Embryonic facial prominence (tissue), 1 donor: ENCODE results near the gene CCDC57.

Experiments used
- DNase-seq: peaks from one replicate; pipeline ENCODE4 v3.0.0-alpha.2; 2016; ENCODE audit errors: extremely low spot score

CCDC57 gene

DNA sequence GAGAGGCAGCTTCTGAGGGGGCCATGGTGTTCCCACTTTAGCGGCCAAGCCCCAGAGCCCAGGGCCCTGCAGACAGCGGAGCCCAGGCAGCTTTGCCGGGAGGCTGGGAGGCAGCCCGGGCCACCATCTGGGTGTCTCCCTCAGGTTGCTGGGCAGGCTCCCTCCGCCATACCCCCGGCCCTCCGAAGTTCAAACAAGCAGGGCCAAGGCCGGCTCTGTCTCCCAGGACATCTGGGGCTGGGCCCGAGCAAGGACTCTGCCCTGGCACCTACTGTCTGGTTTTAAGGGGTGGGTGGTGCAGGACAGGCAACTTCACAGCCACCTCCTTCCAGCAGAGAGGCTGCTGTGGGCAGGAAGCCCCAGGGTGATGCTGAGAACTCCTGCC is 149.7 kb downstream of the CCDC57 start:
- DNase-seq = no peak

DNA sequence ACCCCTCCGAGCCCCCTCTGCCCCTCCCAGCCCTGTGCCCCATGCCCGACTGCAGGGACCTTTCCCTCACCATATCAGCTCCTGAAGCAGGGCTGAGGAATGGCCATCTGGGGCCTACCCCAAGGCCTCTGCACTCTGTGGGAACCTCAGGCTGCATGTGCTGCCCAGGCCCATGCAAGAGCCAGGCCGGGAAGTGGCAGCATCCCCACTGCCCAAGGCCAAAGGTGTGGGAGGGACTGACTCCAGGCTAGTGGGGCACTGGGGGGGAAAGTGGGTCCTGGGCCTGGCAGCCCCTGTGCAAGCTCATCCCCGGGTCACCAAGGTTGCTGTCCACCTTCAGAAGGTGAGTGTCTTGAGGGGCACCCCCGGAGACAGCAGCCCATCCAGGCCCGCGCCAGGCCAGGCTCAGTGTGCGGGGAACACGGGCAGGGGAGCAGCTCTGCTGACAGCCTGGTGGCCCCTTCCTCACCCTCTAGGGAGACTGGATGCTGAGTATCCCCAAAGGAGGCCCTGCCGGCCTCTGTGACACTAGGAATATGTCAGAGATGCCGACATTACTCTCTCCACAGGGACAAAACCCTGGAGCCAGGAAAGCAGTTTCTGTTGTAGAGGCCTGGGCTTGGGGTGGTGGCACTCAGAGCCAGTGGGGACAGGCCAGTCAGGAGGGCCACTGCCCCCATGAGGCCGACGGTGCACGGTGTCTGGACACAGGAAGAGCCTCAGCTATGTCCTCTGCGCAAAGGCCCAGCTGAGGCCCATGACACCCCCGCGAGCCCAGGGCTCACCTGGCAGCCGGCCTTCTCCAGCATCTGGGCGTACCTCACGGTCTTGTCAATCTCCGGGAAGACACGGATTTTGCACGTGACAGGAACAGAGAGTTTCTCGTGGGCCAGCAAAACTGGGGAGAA is 150.3 kb downstream of the CCDC57 start:
- DNase-seq = no peak

DNA sequence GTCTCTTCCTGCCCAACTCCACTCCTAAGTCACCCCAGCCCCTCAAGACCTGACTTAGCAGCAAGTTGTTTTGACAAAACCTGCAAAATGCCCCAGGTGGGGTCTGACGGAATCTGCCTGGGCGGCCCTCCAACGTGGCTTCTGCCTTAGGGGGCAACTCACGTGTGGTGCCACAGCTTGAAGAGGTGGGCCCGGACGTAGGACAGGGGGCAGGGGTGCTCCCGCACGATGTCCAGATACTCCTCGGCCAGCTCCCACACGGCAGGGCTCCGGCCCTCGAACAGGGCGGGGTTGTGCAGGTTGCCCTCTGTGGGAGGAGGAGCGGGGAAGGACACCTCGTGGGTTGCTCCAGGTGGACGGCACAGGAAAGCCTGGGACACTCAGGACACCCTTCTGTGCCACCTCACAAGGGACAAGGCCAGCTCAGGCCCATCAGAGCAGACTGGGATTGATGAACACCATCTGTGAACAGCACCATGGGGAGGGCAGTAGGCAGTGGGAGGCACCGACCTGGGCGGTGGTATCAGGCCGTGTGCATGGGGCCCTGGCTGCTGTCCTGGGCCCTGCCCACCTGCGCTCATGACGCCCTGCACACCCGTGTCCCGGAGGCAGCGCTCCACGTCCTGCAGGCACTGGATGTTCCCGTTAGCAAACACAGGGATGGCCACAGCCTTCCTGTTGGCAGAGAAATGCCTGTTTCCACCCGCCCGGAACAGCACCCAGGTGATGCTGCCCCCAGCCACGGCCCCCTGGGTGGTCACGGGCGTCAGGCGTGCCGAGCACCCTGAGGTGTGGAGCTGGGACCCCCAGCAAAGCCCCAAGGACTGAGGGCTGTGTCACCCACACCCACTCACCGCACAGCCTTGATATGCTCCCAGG is 151.4 kb downstream of the CCDC57 start:
- DNase-seq = no peak

- no peak for DNase-seq
These were observed 152.0 kb downstream of the CCDC57 start for GRCh38 chr17:82060614-82061013.

DNA sequence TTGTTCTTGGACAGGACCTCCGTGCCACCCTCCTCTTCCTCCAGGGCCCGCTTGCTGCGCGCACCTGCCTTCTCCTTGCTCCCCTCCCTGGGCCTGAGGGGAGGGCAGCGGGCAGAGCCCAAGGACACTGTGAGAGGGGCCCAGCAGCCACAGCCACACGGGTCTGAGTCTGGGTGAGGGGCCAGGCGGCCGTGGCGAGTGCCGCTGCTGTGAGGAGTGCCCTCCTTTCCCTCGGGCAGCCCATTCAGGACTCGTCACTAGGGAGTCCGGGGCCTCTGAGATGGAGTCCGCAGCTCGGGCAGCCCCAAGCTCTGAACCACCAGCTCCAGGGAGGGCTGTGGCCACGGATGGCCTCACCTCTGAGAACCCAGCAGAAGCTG is 152.7 kb downstream of the CCDC57 start:
- DNase-seq = no peak

DNA sequence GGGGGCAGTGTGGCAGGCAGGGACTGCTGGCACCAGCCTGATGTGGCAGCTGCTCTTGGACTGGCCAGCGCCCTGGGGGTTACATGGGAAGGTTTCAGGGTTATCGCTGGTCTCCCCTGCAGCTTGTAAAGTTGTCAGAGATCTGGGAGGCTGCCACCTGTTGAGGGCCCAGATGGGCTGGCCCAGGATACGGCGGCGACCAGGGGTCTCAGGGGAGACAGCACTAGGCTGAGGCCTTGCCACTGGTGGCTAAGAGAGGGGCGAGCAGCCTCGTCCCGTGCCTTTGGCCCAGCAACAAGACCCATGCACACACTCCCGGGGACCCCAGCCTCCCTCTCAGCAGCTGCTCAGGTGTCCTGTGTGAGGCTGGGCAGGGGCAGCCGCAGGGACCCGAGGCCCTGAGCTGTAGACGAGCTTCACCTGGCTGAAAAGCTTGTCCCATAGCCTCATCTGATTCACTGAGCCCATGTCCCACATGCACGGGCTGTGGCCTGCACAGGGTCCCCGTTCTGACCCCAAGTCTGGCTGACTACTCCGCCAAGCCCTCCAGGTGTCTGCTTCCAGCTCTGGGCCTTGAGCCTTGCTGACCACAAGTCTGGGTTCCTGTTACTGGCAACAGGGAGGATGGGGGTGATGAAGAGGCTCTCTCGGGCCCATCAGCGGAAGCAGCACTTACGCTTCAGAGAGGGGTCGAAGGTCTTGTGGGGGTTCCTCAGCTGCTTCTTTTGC is 153.2 kb downstream of the CCDC57 start:
- no peak for DNase-seq

DNA sequence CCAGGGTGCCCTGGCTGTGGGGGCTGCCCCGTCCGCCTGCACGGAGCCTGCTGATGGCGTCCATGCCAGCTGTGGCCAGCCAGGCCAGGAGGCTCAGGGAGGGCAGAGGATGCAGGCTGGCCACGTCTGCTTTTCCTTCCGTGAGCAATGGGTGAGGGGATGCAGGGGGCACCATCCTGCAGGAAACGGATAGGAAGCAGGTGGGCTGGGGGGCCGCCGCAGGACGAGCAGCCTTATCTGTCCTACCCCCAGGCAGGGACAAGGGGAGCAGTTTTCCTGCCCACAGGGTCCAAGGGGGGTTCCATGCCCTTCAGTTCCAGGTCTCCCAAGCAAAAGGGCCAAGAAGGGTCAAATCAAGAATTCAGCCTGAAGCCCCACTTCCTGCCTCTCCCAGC is 153.8 kb downstream of the CCDC57 start:
- no peak for DNase-seq

DNA sequence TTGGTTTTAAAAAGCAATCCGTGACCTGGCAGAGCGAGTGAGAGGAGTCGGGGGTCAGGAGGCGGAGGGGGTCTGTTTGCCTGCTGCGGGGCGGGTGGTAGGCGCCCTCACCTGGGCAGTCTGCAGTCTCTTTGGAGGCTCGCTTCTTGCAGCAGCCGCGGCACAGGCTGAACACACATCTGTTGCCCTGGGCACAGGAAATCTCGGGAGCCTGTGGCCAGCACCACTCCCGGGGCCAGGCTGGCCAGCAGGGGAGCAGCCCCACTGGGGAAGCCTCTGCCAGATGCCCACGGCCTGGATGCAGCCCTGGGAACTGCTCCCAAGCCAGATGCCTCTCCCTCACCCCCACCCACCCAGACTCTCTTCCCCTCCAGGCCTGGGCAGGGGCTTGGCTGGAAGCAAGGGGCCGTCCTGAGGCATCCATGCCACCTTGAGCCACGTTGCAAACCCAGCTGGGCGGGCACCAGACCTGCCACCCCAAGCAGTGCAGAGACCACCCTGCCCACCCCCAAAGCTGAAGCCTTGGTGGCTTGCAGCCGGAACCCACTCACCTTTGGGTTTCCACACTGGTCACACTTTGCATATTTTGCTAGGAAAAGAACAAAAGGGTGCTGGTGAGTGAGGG is 154.3 kb downstream of the CCDC57 start:
- no peak for DNase-seq

DNA sequence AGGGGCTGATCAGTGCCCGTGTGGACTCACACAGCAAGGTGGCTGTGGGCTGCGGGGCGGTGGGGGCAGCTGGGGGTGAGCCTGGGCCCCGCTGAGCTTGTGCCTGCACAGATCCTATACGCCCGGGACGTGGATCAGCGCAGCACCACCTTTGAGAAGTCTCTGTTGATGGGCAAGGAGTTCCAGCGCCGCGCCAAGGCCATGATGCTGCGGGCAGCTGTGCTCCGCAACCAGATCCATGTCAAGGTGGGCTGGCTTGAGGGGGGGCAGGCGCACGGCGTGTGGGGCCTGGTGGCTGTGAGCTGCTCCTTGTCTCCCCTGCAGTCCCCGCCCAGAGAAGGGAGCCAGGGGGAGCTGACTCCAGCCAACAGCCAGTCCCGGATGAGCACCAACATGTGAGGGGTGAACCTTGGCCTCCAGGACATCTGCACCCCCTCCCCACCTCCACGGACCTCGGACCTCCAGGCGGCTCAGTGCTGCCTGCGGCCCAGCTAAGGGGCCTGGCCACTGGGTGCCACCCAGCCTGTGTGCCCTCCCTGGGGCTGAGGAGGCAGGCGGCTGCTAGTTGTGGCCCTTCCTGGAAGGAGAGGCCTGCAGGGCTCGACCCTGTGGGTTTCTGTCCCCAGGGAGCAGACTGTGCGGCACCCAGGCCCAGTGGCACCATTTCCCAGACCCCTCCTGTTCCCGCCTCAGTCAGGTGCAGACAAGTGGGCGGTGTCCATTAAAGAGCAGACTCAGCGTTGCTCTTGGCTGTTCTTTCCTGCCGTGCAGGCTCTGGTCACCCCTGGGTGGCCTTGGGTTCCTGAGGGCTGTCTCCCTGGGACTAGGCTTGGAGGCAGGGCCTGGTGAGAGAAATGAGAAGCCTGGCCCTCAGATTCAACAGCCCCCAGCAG is 155.7 kb downstream of the CCDC57 start:
- DNase-seq = no peak

GRCh38 chr17:82055965-82056728 is 156.5 kb downstream of the CCDC57 start:
- DNase-seq = no peak

- no peak for DNase-seq
These were observed 157.3 kb downstream of the CCDC57 start for GRCh38 chr17:82055023-82055964.

DNA sequence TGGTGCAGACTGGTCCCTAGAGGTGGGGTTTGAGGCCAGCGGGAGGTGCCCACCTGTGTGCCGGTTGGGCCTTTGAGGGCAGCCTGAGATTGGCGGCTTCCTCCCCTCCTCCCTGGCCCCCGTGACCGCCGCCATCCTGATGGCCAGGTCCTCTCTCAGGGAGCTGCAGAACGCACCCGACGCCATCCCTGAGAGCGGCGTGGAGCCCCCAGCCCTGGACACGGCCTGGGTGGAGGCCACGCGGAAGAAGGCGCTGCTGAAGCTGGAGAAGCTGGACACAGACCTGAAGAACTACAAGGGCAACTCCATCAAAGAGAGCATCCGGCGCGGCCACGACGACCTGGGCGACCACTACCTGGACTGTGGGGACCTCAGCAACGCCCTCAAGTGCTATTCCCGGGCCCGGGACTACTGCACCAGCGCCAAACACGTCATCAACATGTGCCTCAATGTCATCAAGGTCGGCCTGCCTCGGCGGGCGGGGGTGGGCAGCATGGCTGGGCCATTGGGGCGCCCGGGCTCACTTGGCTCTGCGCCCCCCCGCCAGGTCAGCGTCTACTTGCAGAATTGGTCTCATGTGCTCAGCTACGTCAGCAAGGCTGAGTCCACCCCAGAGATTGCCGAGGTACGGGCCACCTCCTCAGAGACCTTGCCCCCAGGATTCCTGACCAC is 158.2 kb downstream of the CCDC57 start:
- DNase-seq = no peak

DNA sequence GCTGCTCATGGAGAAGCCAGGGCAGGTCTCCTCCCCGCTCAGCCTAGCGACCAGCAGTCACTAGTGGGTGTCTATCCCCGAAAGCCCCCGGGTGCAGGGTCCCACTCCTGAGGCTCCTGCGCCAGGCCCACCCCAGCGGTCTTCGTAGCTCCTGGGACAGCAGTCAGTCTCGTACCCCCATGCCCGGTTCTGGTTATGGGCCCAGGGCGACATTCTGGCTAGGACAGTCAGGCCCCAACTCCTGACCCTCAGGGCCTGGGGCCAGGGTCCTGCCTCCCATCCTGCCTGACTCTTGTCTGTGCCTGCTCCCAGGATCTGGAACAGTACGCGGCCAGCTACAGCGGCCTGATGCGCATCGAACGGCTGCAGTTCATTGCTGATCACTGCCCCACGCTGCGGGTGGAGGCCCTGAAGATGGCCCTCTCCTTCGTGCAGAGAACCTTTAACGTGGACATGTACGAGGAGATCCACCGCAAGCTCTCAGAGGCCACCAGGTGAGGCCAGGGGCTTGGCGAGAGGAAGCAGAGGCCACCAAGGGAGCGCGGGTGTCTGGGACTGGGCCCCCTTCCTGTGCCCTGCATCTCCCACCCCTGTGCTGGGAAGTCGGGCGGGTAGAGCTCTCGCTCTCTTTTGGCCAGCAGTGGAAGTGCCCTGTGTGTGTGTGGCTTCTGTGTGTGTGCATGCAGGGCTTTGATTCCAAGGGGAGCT is 158.9 kb downstream of the CCDC57 start:
- DNase-seq = no peak

DNA sequence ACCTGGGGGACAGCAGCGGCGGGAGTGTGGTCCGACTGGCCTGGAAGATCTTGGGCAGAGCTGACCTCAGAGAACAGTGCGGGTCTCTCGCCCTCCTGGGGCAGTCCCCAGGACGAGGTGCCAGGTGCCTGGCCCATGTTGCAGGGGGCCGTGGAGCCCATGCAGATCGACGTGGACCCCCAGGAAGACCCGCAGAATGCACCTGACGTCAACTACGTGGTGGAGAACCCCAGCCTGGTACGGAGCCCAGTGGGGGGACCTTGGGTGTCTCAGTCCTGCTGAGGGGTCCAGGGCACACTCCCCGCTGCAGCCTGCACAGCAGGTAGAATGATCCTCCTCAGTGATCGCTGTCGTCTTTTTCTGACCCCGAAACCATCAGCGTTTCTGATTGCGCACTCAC is 159.5 kb downstream of the CCDC57 start:
- no peak for DNase-seq

- no peak for DNase-seq
These were observed 160.0 kb downstream of the CCDC57 start for GRCh38 chr17:82052638-82053059.

DNA sequence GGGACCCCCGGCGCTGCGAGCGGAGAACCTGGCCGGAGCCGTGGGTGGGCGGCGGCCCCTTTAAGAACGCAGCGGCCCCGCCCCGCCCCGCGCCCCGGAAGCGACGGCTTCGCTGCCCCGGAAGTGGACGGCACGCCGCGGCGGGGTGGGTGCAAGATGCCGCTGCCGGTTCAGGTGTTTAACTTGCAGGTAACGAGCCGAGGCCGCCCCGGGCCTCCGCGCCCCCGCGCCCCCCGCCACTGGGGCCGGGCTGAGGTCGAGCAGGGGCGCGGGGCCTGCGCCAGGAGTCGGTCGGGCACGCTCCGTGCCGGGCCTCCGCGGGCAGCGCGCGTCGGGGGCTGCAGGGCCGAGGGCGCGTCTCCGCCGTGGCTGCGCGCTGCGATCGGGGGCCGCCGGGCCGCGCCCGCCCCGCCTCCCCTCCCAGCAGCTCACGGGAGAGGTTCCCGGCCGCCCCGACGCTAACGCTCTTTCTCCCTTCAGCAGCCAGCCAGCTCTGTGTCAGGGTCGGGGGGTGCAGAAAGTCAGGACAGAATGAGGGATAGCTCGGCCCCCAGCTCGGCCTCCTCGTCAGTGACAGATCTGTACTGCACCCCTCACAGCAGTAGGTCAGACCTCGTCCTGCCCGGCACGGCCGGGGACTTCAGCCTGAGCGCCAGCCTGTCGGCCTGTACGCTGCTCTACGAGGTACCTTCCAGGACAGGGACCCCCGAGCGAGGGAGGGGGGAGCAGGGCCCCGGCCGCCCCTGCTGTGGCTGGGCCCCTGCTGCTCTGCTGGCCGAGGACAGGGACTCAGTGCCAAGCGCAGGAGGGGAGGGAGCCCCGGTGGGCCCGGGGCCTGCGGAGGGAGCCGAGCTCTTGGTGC is 160.6 kb downstream of the CCDC57 start, which contains the start of the genes GPS1 and RFNG:
GPS1 (plus strand) TSS at position 123 of the 862 bp plus-strand sequence; CDS start at position 157, 34 bp downstream.
RFNG (minus strand) TSS at position 36 of the 862 bp plus-strand sequence. CDS start 45 bp downstream, outside the sequence.
- no peak for DNase-seq
